Gastrocnemius medialis (tissue), 4 donors: Measurements from ENCODE around the gene HLCS.

Source experiments
- CTCF ChIP-seq, 5 experiments: fragments of 450-650 bp in 3 of 5; fragments of 200-600 bp in 2 of 5; sonication (generic) in 2 of 5; IDR thresholded peaks in 4 of 5; conservative IDR thresholded peaks in 1 of 5; 1 replicate in 4 of 5; 2 replicates in 1 of 5; pipeline ENCODE4 v1.5.1; 2016 to 2019; ENCODE audit warnings: antibody characterized with exemption in 5 of 5, mild to moderate bottlenecking in 3 of 5, moderate library complexity in 3 of 5
- POLR2A ChIP-seq, 2 donors: fragments of 450-650 bp; IDR thresholded peaks; one replicate each; pipeline ENCODE4 v1.6.1; 2017; ENCODE audit warnings: antibody characterized with exemption in 2 of 2, mild to moderate bottlenecking in 2 of 2, moderate library complexity in 2 of 2

GRCh38 chr21:36744560-36745231 lies 221.8 kb downstream of the HLCS start:
- no peak for TF ChIP-seq CTCF (IDR thresholded peaks at IDR 0.05 in 4 of 5, conservative IDR thresholded peaks at IDR 0.05 in 1 of 5)
- TF ChIP-seq POLR2A (IDR thresholded peaks at IDR 0.05), result no peak
